DOHH2 (cell line): ENCODE results near the gene FBLN2.

ENCODE experiments used
- H3F3A ChIP-seq: fragments of 200-600 bp; sonication (generic), shearing (Covaris generic); 2 replicates; pipeline ENCODE4 v1.6.0; 2016; ENCODE audit warnings: antibody characterized with exemption, mild to moderate bottlenecking; ENCODE audit not compliant: control insufficient read depth, insufficient read depth
- H3K27ac ChIP-seq: fragments of 200-600 bp; sonication (generic); 2 replicates; pipeline ENCODE4 v1.5.1; 2014; ENCODE audit warnings: low read depth, mild to moderate bottlenecking, low read length, moderate library complexity
- H3K27me3 ChIP-seq: fragments of 200-600 bp; sonication (generic); 2 replicates; pipeline ENCODE4 v1.6.1; 2014; ENCODE audit warnings: mild to moderate bottlenecking, low read length, mixed read lengths; ENCODE audit not compliant: control insufficient read depth
- H3K36me3 ChIP-seq: fragments of 200-600 bp; sonication (generic); 2 replicates; pipeline ENCODE4 v1.6.1; 2014; ENCODE audit warnings: mild to moderate bottlenecking, low read length, moderate library complexity, mixed read lengths; ENCODE audit not compliant: control insufficient read depth
- H3K4me1 ChIP-seq: fragments of 200-600 bp; sonication (generic); 2 replicates; pipeline ENCODE4 v1.6.1; 2014; ENCODE audit warnings: mild to moderate bottlenecking, low read length, mixed read lengths; ENCODE audit not compliant: control insufficient read depth
- H3K4me2 ChIP-seq: fragments of 200-600 bp; sonication (generic); 2 replicates; pipeline ENCODE4 v1.6.0; 2014; ENCODE audit warnings: mild to moderate bottlenecking, low read length, moderate library complexity
- H3K4me3 ChIP-seq: fragments of 200-600 bp; sonication (generic); 2 replicates; pipeline ENCODE4 v1.5.1; 2014; ENCODE audit warnings: mild to moderate bottlenecking, low read length, mixed read lengths
- H3K79me2 ChIP-seq: fragments of 200-600 bp; sonication (generic); 2 replicates; pipeline ENCODE4 v1.6.1; 2014; ENCODE audit warnings: mild to moderate bottlenecking, low read length, mixed read lengths; ENCODE audit not compliant: control insufficient read depth
- H3K9me2 ChIP-seq: fragments of 200-600 bp; sonication (generic); replicated peaks from 2 replicates; pipeline ENCODE4 v1.6.1; 2014; ENCODE audit warnings: mild to moderate bottlenecking, low read length, mixed read lengths; ENCODE audit not compliant: control insufficient read depth
- H3K9me3 ChIP-seq: fragments of 200-600 bp; sonication (generic); 2 replicates; pipeline ENCODE4 v1.6.1; 2014; ENCODE audit warnings: antibody characterized with exemption, low read length, mixed read lengths; ENCODE audit not compliant: control insufficient read depth, insufficient read depth
- H4K20me1 ChIP-seq: fragments of 200-600 bp; sonication (generic); 2 replicates; pipeline ENCODE4 v1.6.0; 2014; ENCODE audit warnings: low read depth, mild to moderate bottlenecking, antibody characterized with exemption, low read length, moderate library complexity; ENCODE audit not compliant: control insufficient read depth, insufficient read depth
- CTCF ChIP-seq: fragments of 200-600 bp; sonication (generic); IDR thresholded peaks from one replicate; pipeline ENCODE4 v1.5.1; 2014; ENCODE audit warnings: antibody characterized with exemption, mild to moderate bottlenecking, low read depth, low read length; ENCODE audit not compliant: poor library complexity, severe bottlenecking
- EZH2phosphoT487 ChIP-seq: fragments of 200-600 bp; sonication (generic); IDR thresholded peaks from 2 replicates; pipeline ENCODE4 v1.6.1; 2017; ENCODE audit warnings: borderline replicate concordance, mild to moderate bottlenecking, antibody characterized with exemption, low read length, moderate library complexity, mixed read lengths

The FBLN2 gene

GRCh38 chr3:13682331-13683013 lies 133.5 kb downstream of the FBLN2 start:
- no peak overlapping the region for H3K27ac ChIP-seq
- H3K4me1 ChIP-seq = no peaks in the 10 kb centered on the region
- no peaks in the 10 kb centered on the region for H3K27me3 ChIP-seq
- H3F3A ChIP-seq = no peaks in the 10 kb centered on the region
- no peaks in the 10 kb centered on the region for H3K9me2 ChIP-seq
- no peaks in the 10 kb centered on the region for H3K9me3 ChIP-seq
- no peak overlapping the region for H3K4me2 ChIP-seq
- no peaks in the 10 kb centered on the region for H3K79me2 ChIP-seq
- no peaks in the 10 kb centered on the region for H4K20me1 ChIP-seq
- TF ChIP-seq EZH2phosphoT487 (no peak), CTCF (no peak)
- H3K4me3 ChIP-seq = no peak overlapping the region
- H3K36me3 ChIP-seq = no peaks in the 10 kb centered on the region

GRCh38 chr3:13683288-13683687 lies 134.4 kb downstream of the FBLN2 start:
- H4K20me1 ChIP-seq = no peaks in the 10 kb centered on the region
- H3K9me3 ChIP-seq = no peaks in the 10 kb centered on the region
- H3K27me3 ChIP-seq = peaks cover under 1% of the 10 kb centered on the region; the same call in 1 of the 2 replicates
- H3K4me2 ChIP-seq = no peak overlapping the region
- H3K4me1 ChIP-seq = no peaks in the 10 kb centered on the region
- H3K9me2 ChIP-seq = no peaks in the 10 kb centered on the region
- H3F3A ChIP-seq = no peaks in the 10 kb centered on the region
- no peak overlapping the region for H3K27ac ChIP-seq
- no peak for TF ChIP-seq CTCF
- TF ChIP-seq EZH2phosphoT487 = no peak
- H3K79me2 ChIP-seq = no peaks in the 10 kb centered on the region
- H3K4me3 ChIP-seq = no peak overlapping the region
- no peaks in the 10 kb centered on the region for H3K36me3 ChIP-seq

- Histone ChIP-seq H3K4me3 (no peak overlapping the region), H3K4me1 (no peaks in the 10 kb centered on the region), H3K9me2 (no peaks in the 10 kb centered on the region), H3F3A (no peaks in the 10 kb centered on the region), H3K27me3 (peaks cover 2% of the 10 kb centered on the region; the same call in 1 of the 2 replicates), H3K36me3 (no peaks in the 10 kb centered on the region), H3K27ac (no peak overlapping the region), H3K79me2 (no peaks in the 10 kb centered on the region), H3K4me2 (no peak overlapping the region), H3K9me3 (no peaks in the 10 kb centered on the region), H4K20me1 (no peaks in the 10 kb centered on the region)
- no peak for TF ChIP-seq EZH2phosphoT487
- TF ChIP-seq CTCF = no peak
These were observed 134.8 kb downstream of the FBLN2 start for GRCh38 chr3:13683772-13684171.
